NCI-H2107 treated with DMSO at 0.1 percent for 48 hours (cell line): ENCODE measurements around the gene RPL22L1.
"Not testable (repeated sequence)": the region's sequence is repeated elsewhere in the genome, so short reads cannot be mapped to it uniquely, and the experiment has no call there.

Experiments used
- DNase-seq: peaks from one replicate; lab custom pipeline; 2025; ENCODE audit not compliant: unreplicated experiment; lab: John Stamatoyannopoulos, UW

The RPL22L1 gene

DNA sequence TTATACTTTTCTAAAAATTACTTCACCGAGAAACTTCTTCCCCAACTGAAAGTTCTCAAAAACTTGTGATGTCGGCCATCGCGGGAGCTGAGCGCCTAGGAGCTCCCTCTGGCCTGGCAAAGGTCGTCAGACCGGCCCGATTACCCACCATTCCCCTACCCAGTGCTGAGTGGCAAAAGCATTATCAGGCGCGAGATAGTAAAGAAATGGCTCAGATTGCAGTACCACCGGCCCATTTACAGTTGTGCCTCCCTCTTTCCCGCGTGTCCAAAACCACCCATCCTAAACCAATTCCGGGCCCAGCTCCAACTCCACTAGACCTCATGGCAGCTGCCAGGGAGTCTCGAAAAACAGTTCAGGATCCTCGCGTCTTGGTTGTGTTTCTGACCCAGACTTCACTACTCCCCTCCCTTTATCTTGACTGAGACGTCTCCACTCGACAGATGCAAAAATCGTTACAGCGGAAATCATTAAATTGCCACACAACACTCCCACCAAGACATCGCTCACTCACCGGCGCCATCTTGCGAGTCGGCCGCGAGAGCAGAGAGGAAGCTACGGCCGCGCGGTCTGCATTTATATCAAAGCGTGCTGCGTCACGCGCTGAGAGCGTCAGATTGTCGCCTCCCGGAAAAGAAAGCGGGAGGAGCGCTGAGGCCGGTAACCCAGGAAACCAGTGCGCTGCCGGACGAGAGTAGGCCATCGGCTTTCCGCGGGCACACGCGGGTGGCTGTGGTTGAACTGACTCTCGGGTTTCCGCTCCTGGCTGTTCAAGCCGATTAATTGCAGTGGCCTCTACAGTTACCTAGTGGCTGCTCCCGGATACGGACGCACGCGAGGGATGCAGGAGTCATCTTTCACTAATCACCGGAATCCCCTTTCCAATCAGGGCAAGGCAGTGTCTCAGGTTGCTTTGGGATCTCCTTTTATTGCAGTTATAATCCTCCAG lies at the start of gene RPL22L1:
Gene RPL22L1 (minus strand): TSS at position 551 of the 949 bp plus-strand sequence. CDS start 28 bp downstream, at position 523.
- no peak for DNase-seq

DNA sequence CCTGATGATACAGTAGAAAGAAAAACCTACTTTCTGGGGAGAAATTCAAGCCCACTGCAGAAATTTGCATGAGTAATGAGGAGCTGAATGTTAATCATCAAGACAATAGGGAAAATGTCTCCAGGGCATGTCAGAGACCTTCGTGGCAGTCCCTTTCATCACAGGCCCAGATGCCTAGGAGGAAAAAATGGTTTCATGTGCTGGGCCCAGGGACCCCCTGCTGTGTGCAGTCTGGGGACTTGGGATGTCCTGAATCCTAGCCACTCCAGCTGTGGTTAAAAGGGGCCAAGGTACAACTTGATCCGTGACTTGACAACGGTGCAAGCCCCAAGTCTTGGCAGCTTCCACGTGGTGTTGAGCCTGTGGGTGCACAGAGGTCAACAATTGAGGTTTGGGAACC lies 48.7 kb upstream of the RPL22L1 start:
- DNase-seq, result no peak

DNA sequence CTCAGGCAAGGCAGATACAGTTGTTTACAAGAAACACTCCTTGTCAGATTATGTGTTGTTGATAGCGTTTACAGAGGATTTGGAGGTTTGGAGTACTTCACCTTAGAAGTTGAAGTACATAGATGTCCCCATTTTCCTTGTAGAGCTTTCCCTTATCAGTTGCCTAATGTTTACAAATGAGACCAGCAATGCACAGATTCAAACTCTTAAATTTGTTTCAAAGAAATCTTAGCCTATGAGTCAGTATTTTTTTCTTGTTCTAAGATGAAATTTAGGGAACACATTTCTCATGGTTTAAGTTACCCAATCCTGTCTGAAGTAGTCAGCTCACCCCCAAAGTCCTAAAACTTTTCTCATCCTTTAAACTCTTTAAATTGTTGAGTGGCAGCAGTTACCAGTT lies 44.7 kb upstream of the RPL22L1 start:
- no peak for DNase-seq

DNA sequence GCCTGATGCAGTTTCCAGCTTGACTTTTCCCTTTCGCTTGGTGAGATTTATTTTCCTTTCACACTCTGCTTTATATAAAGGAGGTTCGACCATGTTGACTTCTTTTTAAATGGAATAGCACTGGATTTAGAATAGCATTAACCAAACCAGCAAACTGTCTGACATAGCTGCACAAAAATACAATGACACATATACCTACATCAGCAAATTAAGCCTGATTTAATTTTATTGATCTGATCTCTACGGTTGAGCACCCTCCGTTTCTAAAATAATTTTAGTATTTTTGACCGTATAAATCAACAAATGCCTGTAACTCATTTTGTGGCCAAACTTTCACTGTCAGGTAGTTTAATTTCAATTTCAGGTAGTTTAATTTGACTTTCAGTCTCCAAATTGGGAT lies 44.2 kb upstream of the RPL22L1 start:
- DNase-seq, result no peak

DNA sequence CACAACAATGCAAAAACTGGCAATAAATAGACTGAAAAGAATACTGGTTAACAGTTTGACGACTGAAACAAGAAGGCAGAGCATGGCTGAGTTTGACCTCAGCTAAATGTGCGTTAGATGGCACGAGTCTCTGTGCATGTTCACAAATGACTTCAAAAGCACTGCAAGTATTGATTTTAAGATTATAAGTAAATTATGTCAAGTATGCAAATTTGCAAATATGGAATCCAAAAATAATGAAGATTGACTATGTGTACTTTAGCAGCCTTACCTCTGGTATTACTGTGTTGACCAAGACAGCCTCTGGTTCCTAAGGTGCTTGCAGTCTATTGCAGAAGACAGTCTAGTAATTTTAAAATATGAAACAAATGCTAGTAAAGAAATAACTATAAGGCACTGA lies 41.1 kb upstream of the RPL22L1 start:
- DNase-seq, result no peak

DNA sequence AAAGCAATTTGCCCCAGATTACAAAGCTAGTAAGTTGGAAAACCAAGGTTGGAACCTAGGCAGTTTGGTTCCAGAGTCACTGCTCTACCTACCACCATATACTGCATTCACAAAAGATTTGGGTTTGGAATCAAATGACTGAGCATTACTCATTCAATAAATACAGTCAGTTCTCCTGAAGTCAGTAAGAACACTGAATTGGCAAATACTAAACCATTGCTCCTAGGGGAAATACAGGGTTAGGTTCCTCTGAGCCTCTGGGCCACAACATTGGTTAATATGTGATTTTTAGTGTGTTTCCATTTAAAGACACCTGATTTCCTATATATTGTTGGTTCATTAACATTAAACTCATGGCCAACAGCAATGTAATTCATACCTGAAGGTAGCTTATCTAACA lies 40.5 kb upstream of the RPL22L1 start:
- DNase-seq, result no peak

DNA sequence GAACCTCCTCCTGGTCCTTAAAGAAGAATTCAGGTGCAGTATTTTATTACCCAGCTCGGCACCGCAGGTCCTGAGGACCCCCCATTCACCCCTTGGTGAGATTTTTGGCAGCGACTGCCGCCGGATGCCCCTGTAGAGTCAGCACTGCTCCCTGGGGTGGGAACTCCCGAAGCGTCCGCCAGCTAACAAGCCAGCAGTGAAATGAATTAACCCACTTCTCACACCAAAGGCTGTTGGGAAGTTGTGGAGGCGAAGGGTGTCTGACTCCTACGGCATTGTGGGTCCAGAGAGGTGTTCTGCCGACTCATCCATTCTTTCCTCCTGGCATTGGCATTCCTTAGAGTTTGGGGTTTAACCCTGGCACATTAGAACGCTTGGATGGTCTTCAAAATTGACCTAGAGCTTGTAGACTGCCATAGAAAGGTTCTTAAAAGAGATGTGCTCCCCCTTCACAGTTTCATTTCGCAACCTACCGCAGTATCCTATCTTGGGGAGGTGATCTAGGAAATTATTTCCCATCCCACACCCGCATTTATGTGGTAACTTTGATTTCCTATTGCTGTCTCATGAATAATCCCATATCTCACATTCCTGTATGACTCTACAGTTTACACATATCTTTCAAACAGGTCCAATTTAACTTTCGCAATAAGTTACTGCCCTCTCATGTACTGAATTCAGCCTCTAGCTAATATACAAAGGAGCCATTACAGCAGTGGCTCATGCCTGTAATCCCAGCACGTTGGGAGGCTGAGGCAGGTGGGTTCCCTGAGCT lies 39.3 kb upstream of the RPL22L1 start:
- no peak for DNase-seq

DNA sequence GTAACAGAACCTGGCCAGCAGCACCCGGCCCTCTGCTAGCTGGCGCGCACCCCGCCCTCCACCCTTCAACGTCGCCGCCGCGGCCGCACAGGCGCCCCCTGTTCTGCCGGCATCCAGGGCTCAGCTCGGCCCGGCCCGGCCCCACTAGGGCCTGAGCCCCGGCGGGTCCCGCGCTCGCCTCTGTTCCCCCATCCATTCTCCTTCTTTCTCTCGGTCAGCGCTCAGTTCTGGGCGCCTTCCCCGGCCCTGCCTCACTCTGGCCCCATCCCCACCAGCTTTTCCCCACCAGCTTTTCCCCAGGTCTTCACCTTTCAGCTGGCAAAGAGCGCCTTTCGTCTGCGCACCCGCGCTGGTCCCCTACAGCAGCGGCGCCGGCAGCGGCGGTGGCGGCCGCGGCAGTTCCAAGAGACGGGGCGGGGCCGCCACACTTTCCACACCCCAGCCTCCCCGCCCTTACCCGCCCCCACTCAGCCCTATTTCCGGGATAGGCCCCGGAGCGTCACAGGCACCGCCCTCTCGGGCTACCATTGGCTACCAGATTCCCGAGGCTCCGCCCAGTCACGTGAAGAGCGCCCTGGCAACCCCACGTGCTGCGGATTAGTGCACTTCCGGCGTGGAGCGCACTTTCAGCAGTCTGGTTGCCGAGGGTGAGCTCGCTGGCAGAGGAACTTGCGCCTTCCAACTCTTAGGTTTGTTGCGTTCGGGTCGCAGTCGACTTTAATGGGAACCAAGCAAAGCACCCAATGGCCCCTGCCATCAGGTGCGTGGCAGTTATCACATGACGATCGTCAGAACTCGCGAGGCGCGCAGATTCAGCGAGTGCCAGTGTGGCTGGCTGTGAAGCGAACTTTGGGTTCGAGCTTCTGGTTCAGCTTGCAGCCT lies 38.5 kb upstream of the RPL22L1 start, which contains the start of gene EIF5A2:
Gene EIF5A2 (minus strand): TSS at position 403 of the 882 bp plus-strand sequence. CDS start 831 bp downstream, outside the sequence.
- peak; percentile 93 for DNase-seq

DNA sequence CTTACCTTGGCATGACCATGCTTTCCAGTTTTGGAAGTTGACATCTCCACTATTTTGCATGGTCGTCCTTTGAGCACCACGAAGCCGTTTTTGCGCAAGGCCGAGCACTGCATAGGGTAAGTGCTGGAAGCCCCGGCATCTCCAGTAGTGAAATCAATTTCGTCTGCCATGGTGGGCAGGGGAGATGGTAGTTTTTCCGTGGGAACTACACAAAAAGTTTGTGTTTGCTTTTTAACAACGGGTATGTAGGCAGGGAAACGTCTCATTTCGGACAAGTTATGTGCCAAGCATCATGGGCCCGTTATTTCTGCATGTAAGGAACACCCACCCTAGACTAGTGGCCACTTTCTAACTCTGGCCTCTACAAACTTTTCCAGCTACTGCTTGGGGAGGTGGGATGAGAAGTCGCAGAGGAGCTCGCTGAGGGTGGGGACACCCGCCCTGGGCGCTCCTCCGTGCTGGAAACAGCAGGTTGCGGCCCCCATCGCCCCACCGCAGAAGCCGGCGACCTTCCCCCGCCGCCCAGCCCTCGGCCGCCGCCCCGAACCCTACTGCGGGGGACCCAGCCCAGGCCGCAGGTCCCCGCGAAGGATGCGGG lies 37.7 kb upstream of the RPL22L1 start:
- no peak for DNase-seq

DNA sequence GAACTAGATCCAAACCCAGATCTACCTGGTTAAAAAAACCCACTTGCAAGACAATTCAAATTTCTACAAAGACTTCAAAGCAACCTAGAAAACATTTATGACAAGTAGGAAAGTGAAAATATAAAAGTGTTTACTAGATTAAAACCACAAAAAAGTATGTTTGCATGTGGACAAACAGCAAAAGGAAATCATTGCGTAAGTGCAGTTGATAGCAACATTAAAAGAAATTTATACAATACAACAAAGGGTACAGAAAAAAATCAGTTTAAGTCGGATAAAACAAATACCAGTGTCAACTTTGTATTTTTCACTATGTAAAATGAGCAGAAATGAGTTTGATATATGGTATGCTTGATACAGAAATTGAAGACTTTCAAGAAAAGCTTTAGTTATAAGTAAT lies 35.9 kb upstream of the RPL22L1 start:
- no peak for DNase-seq

DNA sequence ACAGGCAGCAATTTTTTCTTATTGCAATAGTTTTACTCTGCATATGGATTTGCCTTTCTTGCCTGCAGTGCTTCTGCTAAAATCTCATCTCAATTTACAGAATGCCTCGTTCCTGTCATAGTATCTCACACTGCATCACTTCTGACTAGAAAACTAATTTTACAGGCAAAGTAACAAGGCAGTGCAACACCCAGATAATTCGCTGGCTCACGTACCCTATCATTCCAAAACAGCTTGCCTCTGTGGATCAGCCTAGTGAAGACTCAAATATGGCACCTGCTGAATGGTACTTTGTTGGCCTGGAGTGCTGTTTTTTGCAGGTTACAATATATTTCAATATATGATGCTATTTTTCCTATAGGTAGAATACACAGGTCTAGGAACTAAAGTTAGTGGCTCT lies 33.1 kb upstream of the RPL22L1 start:
- DNase-seq, result no peak

DNA sequence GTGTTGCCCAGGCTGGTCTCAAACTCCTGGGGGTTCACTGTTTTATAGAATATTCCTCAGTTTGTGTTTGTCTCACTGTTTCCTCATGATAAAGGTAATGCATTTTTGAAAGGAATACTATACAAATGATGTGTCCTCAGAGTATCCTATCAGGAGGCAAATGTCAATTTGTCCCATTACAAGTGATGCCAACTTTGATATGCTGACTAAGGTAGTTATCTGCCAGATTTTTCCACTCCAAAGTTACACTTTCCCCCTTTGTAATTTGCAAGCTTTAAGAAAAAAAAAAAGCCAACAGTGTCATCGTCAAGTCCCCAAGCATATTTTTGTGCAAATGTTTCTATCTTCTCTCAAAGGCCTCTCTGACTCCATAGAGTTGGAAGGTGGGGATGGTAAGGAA lies 29.5 kb upstream of the RPL22L1 start:
- DNase-seq, result no peak

DNA sequence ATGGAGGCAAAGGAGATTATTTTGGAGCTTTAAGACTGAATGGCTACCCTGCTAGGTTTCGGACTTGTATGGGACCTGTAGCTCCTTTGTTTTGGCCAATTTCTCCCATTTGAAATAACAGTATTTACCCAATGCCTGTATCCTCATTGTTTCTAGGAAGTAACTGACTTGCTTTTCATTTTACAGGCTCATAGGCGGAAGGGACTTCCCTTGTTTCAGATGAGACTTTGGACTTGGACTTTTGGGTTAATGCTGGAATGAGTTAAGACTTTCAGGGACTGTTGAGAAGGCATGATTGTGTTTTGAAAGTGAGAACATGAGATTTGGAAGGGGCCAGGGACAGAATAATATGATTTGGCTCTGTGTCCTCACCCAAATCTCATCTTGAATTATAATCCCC lies 28.0 kb upstream of the RPL22L1 start:
- DNase-seq, result no peak

DNA sequence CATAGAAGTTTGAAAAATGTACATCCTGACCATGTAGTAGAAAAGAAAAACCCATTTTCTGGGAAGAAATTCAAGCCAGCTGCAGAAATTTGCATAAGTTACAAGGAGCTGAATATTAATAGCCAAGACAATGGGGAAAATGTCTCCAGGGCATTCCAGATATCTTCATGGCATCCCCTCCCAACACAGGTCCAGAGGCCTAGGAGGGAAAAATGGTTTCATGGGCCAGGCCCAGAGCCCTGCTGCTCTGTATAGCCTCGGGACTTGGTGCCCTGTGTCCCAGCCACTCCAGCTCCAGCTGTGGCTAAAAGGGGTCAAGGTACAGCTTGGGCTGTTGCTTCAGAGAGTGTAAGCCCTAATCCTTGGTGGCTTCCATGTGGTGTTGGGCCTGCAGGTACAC lies 27.2 kb upstream of the RPL22L1 start:
- not testable (repeated sequence) for DNase-seq

DNA sequence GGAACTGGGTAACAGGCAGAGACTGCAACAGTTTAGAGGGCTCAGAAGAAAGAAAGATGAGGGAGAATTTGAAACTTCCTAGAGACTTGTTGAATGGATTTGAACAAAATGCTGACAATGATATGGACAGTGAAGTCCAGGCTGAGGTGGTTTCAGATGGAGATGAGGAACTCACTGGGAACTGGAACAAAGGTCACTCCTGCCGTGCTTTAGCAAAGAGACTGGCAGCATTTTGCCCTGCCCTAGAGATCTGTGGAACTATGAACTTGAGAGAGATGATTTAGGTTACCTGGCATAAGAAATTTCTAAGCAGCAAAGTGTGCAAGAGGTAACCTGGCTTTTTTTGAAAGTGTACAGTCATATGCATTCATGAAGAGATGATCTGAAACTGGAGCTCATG lies 26.8 kb upstream of the RPL22L1 start:
- DNase-seq, result no peak

DNA sequence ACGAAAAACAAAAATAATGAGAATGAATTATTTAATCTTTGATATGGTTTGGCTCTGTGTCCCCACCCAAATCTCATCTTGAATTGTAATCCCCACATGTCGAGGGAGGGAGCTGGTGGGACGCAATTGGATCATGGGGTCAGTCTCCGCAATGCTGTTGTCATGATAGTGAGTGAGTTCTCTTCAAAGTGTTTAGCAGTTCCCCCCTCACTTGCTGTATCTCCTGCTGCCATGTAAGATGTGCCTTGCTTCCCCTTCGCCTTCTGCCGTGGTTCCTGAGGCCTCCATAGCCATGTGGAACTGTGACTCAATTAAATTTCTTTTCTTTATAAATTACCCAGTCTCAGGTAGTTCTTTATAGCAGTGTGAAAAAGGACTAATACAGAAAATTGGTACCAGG lies 26.3 kb upstream of the RPL22L1 start:
- DNase-seq, result not testable (repeated sequence)

DNA sequence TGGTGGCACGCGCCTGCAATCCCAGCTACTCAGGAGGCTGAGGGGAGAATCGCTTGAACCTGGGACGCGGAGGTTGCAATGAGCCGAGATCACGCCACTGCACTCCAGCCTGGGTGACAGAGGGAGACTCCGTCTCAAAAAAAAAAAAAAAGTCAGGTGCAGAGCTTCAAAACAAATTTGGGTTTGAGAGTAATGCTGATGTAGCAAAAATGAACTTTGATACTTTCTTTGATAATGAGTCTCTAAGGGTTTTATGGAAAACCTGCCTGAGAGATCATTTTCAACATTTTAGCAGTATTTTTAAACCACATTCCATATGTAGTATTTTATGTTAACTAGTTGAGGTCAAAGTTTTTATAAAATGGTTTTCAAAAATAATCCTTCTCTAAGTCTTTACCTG lies 23.9 kb upstream of the RPL22L1 start:
- no peak for DNase-seq

DNA sequence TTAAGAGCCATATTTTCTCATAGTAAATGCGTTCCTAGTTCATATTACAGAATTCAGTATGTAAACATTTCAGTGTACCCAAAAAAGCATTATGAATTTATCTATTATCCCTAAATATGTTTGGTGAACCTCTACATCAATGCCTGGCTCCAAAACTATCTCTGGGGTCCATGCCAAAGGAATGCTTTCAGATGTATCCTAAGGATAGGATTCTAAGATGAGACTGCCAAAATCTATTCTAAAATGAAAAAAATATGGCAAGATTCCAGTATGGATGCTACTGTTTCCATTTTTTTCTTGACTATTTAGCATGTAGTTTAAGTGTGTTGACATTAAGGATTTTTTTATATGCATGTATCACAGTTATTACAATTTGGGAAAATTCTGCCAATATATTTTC lies 19.6 kb upstream of the RPL22L1 start:
- no peak for DNase-seq

DNA sequence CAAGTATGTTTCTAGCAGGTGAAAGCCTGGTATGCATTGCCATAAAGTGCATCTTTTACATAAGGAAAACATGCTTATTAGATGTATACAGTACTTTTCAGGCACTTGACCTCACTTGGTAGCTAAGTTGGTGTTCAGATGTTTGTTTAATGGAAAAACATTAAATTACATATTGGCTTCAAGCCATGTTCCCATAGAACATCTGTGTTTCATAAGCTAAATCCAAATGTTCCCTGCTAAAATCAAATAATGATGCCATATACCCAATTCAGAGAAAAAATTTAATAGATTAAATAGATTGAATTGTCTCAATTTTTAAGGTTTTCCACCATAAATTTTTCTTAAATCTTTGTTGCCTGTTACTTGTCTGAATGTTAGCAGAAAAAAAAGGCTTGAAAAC lies 19.1 kb upstream of the RPL22L1 start:
- DNase-seq, result no peak

DNA sequence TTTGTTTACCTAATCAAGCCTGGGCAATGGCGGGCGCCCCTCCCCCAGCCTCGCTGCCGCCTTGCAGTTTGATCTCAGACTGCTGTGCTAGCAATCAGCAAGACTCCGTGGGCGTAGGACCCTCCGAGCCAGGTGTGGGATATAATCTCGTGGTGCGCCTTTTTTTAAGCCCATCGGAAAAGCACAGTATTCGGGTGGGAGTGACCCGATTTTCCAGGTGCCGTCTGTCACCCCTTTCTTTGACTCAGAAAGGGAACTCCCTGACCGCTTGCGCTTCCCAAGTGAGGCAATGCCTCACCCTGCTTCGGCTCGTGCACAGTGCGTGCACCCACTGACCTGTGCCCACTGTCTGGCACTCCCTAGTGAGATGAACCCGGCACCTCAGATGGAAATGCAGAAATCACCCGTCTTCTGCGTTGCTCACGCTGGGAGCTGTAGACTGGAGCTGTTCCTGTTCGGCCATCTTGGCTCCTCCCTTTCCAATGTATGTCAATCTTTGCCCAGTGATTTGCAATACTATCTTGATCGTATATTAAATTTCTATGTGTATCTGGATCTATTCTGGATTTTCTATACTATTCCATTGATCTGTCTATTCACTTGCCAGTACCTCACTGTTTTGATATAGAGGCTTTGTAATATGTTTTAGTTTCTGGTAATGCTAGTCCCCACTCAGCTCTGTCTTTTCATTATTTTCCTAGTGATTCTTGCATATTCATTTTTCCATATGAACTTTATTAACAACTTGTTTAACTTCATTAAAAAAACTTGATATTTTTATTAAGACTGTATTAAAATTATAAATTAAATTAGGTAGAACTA lies 14.3 kb upstream of the RPL22L1 start:
- not testable (repeated sequence) for DNase-seq
